HFF-Myc (cell line): ENCODE results near the gene LRRFIP1.

Experiments used
- DNase-seq: peaks from one replicate; pipeline ENCODE4 v3.0.0-alpha.2; 2011; ENCODE audit warnings: low read depth; ENCODE audit errors: extremely low read depth
- H3K4me3 ChIP-seq: replicated peaks from 2 replicates; pipeline ENCODE4 v1.5.1; 2011; ENCODE audit warnings: low read depth, mild to moderate bottlenecking, control low read depth, low read length
- TF ChIP-seq, protein P1 (sequence below): IDR thresholded peaks from 2 replicates; pipeline ENCODE4 v1.5.1; 2012; ENCODE audit warnings: mild to moderate bottlenecking, low read depth, low read length, control low read depth; ENCODE audit errors: missing control alignments

Gene LRRFIP1

DNA sequence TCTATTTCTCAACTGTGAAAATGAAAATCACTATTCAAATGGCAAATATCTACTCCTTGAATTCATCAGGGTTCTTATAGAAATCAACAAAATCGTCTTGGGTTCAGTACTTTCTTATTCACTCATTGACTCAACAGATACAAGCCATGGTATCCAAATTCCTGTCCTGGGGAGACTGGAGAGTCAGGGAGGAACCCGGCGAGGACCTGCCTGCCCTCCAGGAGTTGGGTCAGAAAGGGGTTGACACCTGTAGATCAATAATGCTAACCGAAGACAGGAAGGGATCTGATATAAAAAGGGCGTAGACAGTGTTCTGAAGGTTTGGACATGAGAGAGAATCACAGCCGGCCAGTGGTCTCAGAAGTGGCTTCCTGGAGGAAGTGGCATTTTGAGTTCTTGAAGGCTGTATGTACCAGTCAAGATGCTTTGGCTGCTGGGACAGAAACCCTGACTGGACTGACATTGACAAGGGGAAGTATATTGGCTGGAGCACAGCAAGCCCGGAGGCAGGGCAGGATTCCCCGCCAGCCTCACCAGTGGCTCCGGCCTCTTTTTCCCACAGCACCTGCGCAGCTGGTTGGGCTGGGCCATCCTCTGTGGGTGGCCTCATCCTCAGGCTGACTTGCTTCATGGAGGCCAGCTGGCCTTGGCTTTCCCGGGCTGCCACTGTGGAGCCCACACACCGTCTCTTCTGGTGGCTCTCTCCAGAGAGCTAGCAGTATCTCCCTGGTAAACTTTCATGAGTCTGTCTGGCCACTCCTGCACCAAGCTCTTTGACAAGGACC, 3.0 kb downstream of the LRRFIP1 start:
- no peak overlapping the region for H3K4me3 ChIP-seq
- DNase-seq: no peak
- TF ChIP-seq, protein P1, sequence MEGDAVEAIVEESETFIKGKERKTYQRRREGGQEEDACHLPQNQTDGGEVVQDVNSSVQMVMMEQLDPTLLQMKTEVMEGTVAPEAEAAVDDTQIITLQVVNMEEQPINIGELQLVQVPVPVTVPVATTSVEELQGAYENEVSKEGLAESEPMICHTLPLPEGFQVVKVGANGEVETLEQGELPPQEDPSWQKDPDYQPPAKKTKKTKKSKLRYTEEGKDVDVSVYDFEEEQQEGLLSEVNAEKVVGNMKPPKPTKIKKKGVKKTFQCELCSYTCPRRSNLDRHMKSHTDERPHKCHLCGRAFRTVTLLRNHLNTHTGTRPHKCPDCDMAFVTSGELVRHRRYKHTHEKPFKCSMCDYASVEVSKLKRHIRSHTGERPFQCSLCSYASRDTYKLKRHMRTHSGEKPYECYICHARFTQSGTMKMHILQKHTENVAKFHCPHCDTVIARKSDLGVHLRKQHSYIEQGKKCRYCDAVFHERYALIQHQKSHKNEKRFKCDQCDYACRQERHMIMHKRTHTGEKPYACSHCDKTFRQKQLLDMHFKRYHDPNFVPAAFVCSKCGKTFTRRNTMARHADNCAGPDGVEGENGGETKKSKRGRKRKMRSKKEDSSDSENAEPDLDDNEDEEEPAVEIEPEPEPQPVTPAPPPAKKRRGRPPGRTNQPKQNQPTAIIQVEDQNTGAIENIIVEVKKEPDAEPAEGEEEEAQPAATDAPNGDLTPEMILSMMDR: no peak

DNA sequence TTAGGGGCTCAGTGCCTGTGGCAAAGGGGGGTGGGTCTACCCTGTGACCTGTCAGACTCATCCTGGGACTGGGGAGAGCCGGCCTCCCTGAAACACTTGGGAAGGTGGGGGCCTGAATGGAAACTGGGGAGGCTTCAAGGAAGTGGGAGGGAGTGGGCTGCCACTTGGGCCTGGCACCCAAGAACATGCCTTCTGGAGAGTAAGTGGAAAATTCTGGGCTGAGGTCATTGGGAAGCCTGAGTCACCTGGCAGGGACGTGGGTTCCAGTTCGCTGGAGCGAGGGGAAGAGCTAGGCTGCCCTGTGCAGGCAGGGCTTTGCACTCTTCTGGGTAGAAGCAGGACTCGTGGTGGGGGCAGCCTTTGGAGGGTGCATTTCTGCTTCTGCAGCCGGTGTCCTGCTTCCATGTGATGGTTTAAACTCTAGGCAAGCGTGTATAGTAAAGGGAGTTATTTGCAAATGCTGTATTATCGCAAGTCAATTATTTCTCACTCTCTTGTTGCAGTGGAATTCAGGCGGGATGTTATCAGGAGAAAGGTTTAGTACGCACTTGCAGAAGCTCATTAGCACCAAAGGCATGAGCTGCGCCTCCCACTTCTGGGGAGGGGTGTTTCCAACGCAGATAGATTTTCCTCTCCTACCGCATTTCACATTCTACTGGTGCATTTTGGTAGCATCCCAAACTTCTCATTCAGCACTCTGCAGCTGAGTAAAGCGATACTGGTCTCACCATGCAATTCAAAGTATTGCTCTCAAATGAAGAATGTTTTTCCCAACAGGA, 3.8 kb downstream of the LRRFIP1 start:
- no peak for DNase-seq
- TF ChIP-seq, protein P1: no peak
- H3K4me3 ChIP-seq: no peak overlapping the region

DNA sequence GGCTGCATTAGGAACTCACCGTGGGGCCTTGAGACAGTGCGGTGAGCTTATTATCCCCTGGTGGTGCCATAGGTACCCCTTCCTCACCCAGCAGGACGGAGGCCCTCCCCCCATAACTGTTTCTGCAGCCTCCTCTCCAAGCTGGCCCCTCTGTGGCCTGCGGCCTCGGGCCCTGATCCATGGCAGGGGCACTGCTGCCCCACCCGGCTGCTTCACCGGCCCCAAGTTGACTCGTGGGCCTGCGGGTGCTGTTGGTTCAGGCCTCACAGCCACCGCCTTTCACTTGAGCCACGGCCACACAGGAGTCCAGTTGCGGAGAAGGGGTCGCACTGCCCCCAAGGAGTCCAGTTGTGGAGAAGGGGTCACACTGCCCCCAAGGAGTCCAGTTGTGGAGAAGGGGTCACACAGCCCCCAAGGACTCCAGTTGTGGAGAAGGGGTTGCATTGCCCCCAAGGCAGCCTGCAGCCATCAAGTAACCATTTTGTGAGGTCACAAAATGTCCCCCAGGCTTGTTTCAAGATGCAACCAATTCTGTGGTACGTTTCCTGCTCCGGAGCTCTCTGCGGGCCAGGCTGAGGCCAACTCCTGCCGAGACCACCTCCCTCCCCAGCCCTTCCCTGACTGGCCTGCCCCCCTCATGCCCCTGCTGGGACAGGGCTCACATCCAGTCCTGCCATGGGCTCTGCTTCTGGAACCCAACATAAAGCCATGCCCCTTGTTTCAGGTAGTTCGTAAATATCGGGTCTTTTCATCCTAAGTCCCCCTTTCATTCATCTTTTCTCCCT, 4.6 kb downstream of the LRRFIP1 start:
- H3K4me3 ChIP-seq: no peak overlapping the region
- DNase-seq: no peak
- TF ChIP-seq, protein P1: no peak

DNA sequence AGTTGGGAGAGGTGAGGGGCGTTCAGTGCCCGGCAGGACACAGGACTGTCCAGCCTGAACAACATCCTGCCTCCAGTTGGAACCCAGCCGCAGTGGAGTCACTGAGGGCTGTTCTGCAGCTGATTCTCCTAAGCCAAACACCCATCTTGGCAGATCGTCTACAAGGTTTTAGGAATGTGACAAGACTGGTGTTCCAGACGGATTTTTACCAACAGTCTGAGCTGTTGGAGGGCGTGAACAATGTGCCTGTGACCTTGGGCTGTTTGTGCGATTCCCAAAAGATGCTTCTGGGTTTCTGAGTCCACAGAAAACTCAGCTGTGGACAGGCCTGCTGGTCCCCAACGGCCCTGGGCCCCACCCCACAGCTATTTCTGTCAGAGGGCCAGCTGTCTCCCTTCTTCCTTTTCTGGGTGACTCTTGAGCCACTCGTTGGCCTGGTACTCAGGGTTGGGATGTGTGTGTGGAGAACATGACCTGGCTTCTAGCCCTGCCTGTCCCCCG, 5.7 kb downstream of the LRRFIP1 start:
- no peak overlapping the region for H3K4me3 ChIP-seq
- DNase-seq: no peak

DNA sequence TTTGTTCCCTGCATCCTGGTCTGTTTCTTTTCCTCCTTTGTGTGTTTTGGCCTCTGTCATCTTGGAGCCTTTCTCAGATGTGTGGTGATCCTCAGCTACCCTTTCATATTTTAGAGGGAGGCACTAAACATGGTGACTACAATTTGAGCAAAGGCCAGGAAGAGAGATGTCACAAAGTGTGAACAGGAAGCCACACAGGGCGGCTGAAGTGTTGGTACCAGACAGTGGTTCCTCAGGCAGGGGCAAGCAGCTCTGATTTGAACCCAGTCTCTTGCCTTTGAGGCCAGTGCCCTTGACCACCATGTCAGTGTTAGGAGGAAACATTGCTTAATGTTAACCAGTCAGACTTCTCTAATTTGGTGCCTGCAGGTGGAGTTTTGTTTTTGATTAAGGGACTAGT, 9.2 kb downstream of the LRRFIP1 start:
- H3K4me3 ChIP-seq: no peak overlapping the region
- DNase-seq: no peak
- TF ChIP-seq, protein P1: no peak

More for the DNA sequence above, 5.7 kb downstream of the LRRFIP1 start:
- TF ChIP-seq, protein P1: no peak

DNA sequence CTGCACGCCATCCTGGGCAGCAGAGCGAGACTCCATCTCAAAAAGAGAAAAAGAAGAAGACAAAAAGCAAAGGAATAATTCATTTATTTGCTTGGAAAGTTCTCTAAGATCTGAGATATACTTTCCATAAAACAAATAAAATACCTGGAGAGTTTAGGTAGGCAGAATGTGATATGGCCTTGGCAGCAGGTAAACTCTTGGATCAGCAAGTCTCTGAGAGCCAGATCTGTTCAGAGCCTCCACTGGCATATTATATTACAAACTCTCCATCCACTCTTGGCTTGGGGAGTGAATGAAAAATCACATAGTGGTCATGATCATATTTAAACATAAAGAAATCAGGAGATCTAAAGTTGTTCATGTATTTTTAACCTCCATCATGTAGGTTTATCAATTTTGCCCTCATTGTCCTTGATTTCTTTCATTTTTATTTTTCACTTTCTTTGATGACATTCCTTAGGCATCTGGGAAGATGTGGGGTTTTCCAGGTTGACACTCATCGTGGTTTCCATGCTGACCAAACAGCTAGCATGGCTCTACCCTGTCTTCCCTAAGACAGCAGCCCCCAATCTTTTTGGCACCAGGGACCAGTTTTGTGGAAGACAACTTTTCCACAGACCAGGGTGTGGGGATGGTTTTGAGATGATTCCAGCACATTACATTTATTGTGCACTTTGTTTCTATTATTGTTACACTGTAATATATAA, 10.2 kb downstream of the LRRFIP1 start:
- TF ChIP-seq, protein P1: no peak
- no peak overlapping the region for H3K4me3 ChIP-seq
- DNase-seq: no peak
